HL-60 (cell line): Measurements from ENCODE around the gene CRLF1.
A peak's percentile ranks its signal among the peaks of the same experiment; 100 is the strongest.

ENCODE experiments used
- CTCF ChIP-seq: IDR thresholded peaks from one replicate; pipeline ENCODE4 v1.5.1; 2011; ENCODE audit warnings: low read length, control low read depth, inconsistent platforms; ENCODE audit not compliant: insufficient read depth
- TF ChIP-seq, protein P1 (sequence below): IDR thresholded peaks from 2 replicates; pipeline ENCODE4 v1.6.1; 2012; ENCODE audit warnings: low read depth; ENCODE audit not compliant: insufficient replicate concordance

DNA sequence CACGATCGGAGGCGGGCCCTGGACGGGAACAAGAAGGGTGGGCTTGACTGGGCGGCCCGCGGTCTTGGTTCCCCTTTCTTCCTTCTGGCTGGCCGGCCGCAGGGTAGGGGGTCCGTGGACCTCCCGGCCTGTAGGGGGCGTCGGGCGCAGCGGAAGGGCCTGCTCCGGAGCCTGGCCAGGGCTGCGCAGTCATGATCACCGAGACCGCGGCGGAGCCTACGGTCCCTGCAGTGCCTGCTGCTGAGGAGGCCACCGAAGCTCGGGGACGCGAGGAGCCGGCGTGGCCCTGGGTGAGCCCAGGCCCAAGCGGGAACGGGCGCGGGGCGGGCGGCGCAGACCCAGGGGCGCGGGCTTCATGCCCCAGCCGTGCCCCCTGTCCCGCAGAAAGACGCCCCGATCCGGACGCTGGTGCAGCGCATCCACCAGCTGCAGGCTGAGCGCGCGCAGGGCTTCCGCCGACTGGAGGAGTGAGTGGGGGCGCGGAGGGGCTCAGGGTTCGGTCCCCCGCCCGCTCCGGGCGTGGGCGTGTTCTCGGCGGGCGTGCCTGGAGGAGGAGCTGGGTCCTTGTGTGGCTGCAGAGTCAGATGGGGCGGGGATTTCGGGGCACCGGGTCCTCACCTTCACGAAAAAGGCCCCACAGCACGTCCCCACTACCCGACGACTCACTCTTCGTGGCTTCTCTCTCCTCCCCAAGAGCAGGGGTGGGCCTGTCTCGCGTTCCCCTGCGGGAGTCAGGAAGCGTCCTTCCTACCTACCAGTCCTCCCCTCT, 17.8 kb downstream of the CRLF1 start, which contains the start of gene REX1BD:
- TF ChIP-seq CTCF, result peak; percentile 53
- TF ChIP-seq, protein P1, sequence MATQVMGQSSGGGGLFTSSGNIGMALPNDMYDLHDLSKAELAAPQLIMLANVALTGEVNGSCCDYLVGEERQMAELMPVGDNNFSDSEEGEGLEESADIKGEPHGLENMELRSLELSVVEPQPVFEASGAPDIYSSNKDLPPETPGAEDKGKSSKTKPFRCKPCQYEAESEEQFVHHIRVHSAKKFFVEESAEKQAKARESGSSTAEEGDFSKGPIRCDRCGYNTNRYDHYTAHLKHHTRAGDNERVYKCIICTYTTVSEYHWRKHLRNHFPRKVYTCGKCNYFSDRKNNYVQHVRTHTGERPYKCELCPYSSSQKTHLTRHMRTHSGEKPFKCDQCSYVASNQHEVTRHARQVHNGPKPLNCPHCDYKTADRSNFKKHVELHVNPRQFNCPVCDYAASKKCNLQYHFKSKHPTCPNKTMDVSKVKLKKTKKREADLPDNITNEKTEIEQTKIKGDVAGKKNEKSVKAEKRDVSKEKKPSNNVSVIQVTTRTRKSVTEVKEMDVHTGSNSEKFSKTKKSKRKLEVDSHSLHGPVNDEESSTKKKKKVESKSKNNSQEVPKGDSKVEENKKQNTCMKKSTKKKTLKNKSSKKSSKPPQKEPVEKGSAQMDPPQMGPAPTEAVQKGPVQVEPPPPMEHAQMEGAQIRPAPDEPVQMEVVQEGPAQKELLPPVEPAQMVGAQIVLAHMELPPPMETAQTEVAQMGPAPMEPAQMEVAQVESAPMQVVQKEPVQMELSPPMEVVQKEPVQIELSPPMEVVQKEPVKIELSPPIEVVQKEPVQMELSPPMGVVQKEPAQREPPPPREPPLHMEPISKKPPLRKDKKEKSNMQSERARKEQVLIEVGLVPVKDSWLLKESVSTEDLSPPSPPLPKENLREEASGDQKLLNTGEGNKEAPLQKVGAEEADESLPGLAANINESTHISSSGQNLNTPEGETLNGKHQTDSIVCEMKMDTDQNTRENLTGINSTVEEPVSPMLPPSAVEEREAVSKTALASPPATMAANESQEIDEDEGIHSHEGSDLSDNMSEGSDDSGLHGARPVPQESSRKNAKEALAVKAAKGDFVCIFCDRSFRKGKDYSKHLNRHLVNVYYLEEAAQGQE, result peak; percentile 29
